ENCODE results near the gene PAX2.

The PAX2 gene

DNA sequence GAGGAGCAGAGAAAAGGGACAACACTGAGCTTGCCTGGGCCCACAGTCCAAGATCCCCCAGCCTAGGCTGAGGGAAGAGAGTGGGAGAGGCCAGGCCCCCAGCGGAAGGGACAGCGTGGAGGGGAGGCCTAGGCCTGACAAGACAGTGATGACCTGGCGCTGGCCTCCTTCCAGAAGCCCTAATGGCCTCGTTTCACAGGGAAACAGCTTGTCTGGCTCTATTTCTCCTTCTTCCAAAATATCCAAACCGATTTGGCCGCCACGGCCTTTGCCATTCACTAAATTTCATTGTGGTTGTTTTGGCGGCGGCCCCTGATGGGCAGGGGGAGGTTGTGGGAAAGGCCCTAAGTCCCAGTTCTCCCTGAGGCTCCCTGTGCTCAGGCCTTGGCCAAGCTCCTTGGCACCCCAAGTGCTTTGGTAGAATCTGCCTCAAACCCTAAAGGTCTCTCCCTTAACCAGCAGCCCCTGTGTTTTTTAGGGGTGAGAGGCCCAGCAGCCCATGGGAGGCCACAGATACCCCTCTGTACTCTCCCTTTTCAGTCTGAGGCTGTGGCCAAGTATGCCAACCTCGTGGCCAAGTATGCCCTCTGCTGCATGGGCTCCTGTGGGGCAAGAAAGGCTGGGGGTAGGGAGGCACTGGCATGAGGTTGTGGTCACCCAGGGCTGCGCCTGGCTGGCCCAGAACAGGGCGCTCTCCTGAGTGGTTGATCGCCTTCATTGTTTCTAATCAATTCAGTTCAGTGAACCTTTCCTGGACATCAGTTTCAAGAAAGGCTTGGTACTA is 37.3 kb downstream of the PAX2 start:
- Histone ChIP-seq H3K9me2 (replicated peaks; ENCODE audit: insufficient read depth, low read length) (no peaks in the 10 kb centered on the region), H3K27me3 (ENCODE audit: low read length) (no peaks in the 10 kb centered on the region), H3K4me2 (ENCODE audit: low read depth, low read length, poor library complexity, severe bottlenecking) (no peak overlapping the region), H2AFZ (ENCODE audit: low read depth, low read length, severe bottlenecking) (no peak overlapping the region), H4K20me1 (ENCODE audit: low read depth, low read length) (no peaks in the 10 kb centered on the region), H3K79me2 (ENCODE audit: insufficient read depth, low read length) (no peaks in the 10 kb centered on the region), H3K9me3 (ENCODE audit: insufficient read depth, low read length) (no peaks in the 10 kb centered on the region), H3K27ac (ENCODE audit: low read depth, low read length) (no peak overlapping the region), H3K9ac (ENCODE audit: low read length) (no peak overlapping the region), H3K36me3 (ENCODE audit: low read length) (no peaks in the 10 kb centered on the region), H3K4me3 (ENCODE audit: insufficient read depth, low read length, poor library complexity, severe bottlenecking) (no peak overlapping the region), H3F3A (ENCODE audit: insufficient read depth) (no peaks in the 10 kb centered on the region)
- TF ChIP-seq EZH2phosphoT487 (conservative IDR thresholded peaks at IDR 0.05; ENCODE audit: low read length) = no peak
- TF ChIP-seq, protein P1, sequence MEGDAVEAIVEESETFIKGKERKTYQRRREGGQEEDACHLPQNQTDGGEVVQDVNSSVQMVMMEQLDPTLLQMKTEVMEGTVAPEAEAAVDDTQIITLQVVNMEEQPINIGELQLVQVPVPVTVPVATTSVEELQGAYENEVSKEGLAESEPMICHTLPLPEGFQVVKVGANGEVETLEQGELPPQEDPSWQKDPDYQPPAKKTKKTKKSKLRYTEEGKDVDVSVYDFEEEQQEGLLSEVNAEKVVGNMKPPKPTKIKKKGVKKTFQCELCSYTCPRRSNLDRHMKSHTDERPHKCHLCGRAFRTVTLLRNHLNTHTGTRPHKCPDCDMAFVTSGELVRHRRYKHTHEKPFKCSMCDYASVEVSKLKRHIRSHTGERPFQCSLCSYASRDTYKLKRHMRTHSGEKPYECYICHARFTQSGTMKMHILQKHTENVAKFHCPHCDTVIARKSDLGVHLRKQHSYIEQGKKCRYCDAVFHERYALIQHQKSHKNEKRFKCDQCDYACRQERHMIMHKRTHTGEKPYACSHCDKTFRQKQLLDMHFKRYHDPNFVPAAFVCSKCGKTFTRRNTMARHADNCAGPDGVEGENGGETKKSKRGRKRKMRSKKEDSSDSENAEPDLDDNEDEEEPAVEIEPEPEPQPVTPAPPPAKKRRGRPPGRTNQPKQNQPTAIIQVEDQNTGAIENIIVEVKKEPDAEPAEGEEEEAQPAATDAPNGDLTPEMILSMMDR (IDR thresholded peaks at IDR 0.05; ENCODE audit: insufficient read depth, low read length, poor library complexity, severe bottlenecking) = no peak

DNA sequence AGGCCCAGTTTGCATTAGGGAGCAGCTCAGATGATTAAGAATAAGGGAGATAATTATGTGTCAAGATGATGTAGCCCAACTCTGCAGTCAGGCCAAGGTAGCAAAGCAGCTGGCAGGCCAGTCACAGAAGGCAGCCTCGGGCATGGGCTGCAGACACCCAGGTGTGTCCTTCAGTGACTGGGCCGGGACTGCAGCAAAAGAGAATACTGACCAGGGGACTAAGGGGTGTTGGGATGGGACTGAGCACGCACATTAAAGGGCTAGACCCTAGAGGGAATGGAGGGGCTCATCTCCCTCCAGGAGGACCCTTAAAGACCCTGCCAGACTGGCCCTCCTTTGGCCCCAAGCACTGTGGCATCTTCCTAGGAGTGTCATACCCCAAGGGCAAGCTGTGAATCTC is 38.7 kb downstream of the PAX2 start:
- no peaks in the 10 kb centered on the region for H3K27me3 ChIP-seq (ENCODE audit: low read length)

DNA sequence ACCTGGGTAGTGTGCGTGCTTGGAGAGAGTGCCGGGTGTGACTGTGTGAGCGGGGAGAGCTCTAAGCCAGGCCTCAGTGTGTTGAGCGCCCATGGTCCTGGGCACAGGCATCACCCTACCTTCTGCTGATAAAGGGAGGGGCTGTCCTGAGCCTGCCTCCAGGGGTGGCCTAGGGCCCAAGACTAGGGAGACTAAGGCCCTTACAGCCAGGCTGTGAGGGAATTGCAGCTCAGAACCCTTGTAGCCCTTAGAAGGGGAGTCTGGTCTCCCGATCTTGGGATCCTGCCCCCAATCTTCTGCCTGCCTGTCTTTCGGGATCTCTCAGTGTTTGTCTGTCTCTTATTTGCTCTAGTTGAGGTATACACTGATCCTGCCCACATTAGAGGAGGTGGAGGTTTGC is 41.2 kb downstream of the PAX2 start:
- no peaks in the 10 kb centered on the region for H3K9me3 ChIP-seq (ENCODE audit: insufficient read depth, low read length)
- H3K36me3 ChIP-seq (ENCODE audit: low read length) = no peaks in the 10 kb centered on the region
- H2AFZ ChIP-seq (ENCODE audit: low read depth, low read length, severe bottlenecking) = no peak overlapping the region
- H3K9me2 ChIP-seq (replicated peaks; ENCODE audit: insufficient read depth, low read length) = no peaks in the 10 kb centered on the region
- H3K4me3 ChIP-seq (ENCODE audit: insufficient read depth, low read length, poor library complexity, severe bottlenecking) = no peak overlapping the region
- no peaks in the 10 kb centered on the region for H4K20me1 ChIP-seq (ENCODE audit: low read depth, low read length)
- H3K27me3 ChIP-seq (ENCODE audit: low read length) = no peaks in the 10 kb centered on the region
- H3F3A ChIP-seq (ENCODE audit: insufficient read depth) = no peaks in the 10 kb centered on the region
- TF ChIP-seq EZH2phosphoT487 (conservative IDR thresholded peaks at IDR 0.05; ENCODE audit: low read length) = no peak
- TF ChIP-seq, protein P1 (IDR thresholded peaks at IDR 0.05; ENCODE audit: insufficient read depth, low read length, poor library complexity, severe bottlenecking) = no peak
- H3K4me2 ChIP-seq (ENCODE audit: low read depth, low read length, poor library complexity, severe bottlenecking) = no peak overlapping the region
- H3K79me2 ChIP-seq (ENCODE audit: insufficient read depth, low read length) = no peaks in the 10 kb centered on the region
- H3K27ac ChIP-seq (ENCODE audit: low read depth, low read length) = no peak overlapping the region
- H3K9ac ChIP-seq (ENCODE audit: low read length) = no peak overlapping the region

More for the DNA sequence above, 38.7 kb downstream of the PAX2 start:
- H3K79me2 ChIP-seq (ENCODE audit: insufficient read depth, low read length) = no peaks in the 10 kb centered on the region
- H4K20me1 ChIP-seq (ENCODE audit: low read depth, low read length) = no peaks in the 10 kb centered on the region
- no peaks in the 10 kb centered on the region for H3K9me2 ChIP-seq (replicated peaks; ENCODE audit: insufficient read depth, low read length)
- no peaks in the 10 kb centered on the region for H3K9me3 ChIP-seq (ENCODE audit: insufficient read depth, low read length)
- H3K4me2 ChIP-seq (ENCODE audit: low read depth, low read length, poor library complexity, severe bottlenecking) = no peak overlapping the region
- H3K4me3 ChIP-seq (ENCODE audit: insufficient read depth, low read length, poor library complexity, severe bottlenecking) = no peak overlapping the region
- H3K27ac ChIP-seq (ENCODE audit: low read depth, low read length) = no peak overlapping the region
- TF ChIP-seq EZH2phosphoT487 (conservative IDR thresholded peaks at IDR 0.05; ENCODE audit: low read length) = no peak
- TF ChIP-seq, protein P1 (IDR thresholded peaks at IDR 0.05; ENCODE audit: insufficient read depth, low read length, poor library complexity, severe bottlenecking) = no peak
- H2AFZ ChIP-seq (ENCODE audit: low read depth, low read length, severe bottlenecking) = no peak overlapping the region
- H3K36me3 ChIP-seq (ENCODE audit: low read length) = no peaks in the 10 kb centered on the region
- H3F3A ChIP-seq (ENCODE audit: insufficient read depth) = no peaks in the 10 kb centered on the region
- H3K9ac ChIP-seq (ENCODE audit: low read length) = no peak overlapping the region
